Keratinocyte (primary cell): Measurements from ENCODE around the gene ZPBP. TPM values are rescaled to one million over a fixed set of nuclear protein-coding genes. Genes with fewer than 3 reads are reported as not detected.

Source experiments
- DNase-seq: peaks from one replicate; pipeline ENCODE4 v3.0.0-alpha.2; 2011; ENCODE audit warnings: low read depth, missing footprints, low spot score
- FAIRE-seq: peaks from 2 replicates; lab custom pipeline; 2011; peaks lifted over from hg19 to GRCh38; lab: Jason Lieb, UNC
- H2AFZ ChIP-seq: 2 replicates; pipeline ENCODE4 v1.6.0; 2012; ENCODE audit warnings: low read length, control low read depth, inconsistent platforms; ENCODE audit not compliant: control insufficient read depth
- H3K27ac ChIP-seq: 2 replicates; pipeline ENCODE4 v1.5.1; 2011; ENCODE audit warnings: low read length; ENCODE audit not compliant: control insufficient read depth, insufficient read depth
- H3K27me3 ChIP-seq: 3 replicates; pipeline ENCODE4 v1.6.0; 2011; ENCODE audit warnings: low read length; ENCODE audit not compliant: control insufficient read depth, insufficient read depth; ENCODE audit errors: extremely low read depth
- H3K36me3 ChIP-seq, 2 experiments: 2 replicates in 1 of 2; 3 replicates in 1 of 2; pipeline ENCODE4 v1.5.1; 2011; ENCODE audit warnings: low read length in 2 of 2, mild to moderate bottlenecking in 1 of 2; ENCODE audit not compliant: control insufficient read depth in 2 of 2, insufficient read depth in 2 of 2; ENCODE audit errors: extremely low read depth in 1 of 2
- H3K4me1 ChIP-seq: 3 replicates; pipeline ENCODE4 v1.5.1; 2011; ENCODE audit warnings: low read length; ENCODE audit not compliant: control insufficient read depth, insufficient read depth; ENCODE audit errors: extremely low read depth
- H3K4me2 ChIP-seq: 3 replicates; pipeline ENCODE4 v1.6.0; 2011; ENCODE audit warnings: low read depth, low read length; ENCODE audit not compliant: control insufficient read depth, insufficient read depth; ENCODE audit errors: extremely low read depth
- H3K4me3 ChIP-seq, 3 experiments: fragments of 200-600 bp in 1 of 3; sonication (generic) in 1 of 3; 2 replicates in 2 of 3; 3 replicates in 1 of 3; pipeline ENCODE4 v1.5.1; 2011 to 2016; ENCODE audit warnings: low read length in 3 of 3, mild to moderate bottlenecking in 3 of 3, control low read depth in 2 of 3, inconsistent platforms in 1 of 3, low read depth in 1 of 3, mixed read lengths in 1 of 3, mixed run types in 1 of 3, moderate library complexity in 1 of 3; ENCODE audit not compliant: control insufficient read depth in 2 of 3, insufficient read depth in 2 of 3; ENCODE audit errors: extremely low read depth in 1 of 3
- H3K79me2 ChIP-seq: 2 replicates; pipeline ENCODE4 v1.6.0; 2012; ENCODE audit warnings: low read length; ENCODE audit not compliant: control insufficient read depth, insufficient read depth
- H3K9ac ChIP-seq: 3 replicates; pipeline ENCODE4 v1.6.0; 2011; ENCODE audit warnings: low read length; ENCODE audit not compliant: control insufficient read depth, insufficient read depth; ENCODE audit errors: extremely low read depth
- H3K9me1 ChIP-seq: 3 replicates; pipeline ENCODE4 v1.6.0; 2011; ENCODE audit warnings: low read length; ENCODE audit not compliant: control insufficient read depth, insufficient read depth; ENCODE audit errors: extremely low read depth
- H3K9me3 ChIP-seq: 2 replicates; pipeline ENCODE4 v1.5.1; 2012; ENCODE audit warnings: low read depth, low read length; ENCODE audit not compliant: control insufficient read depth
- H4K20me1 ChIP-seq: 3 replicates; pipeline ENCODE4 v1.6.0; 2011; ENCODE audit warnings: low read length; ENCODE audit not compliant: control insufficient read depth, insufficient read depth; ENCODE audit errors: extremely low read depth
- EZH2 ChIP-seq: IDR thresholded peaks from one replicate; pipeline ENCODE4 v1.6.1; 2012; ENCODE audit warnings: inconsistent platforms, mild to moderate bottlenecking, low read length, moderate library complexity
- dilution Hi-C: fragments of 300-500 bp; cut with MboI; formaldehyde crosslinking; loops from one replicate; pipeline ENCODE4 v1.7.0; 2020; ENCODE audit warnings: low sequenced_read_pairs; ENCODE audit not compliant: extremely low pct_ligation_motif_present
- polyA plus RNA-seq, 5 experiments: library from polyadenylated mRNA; depleted of rRNA in 3 of 5; stranded (reverse) in 3 of 5; stranded (forward) in 1 of 5; unstranded in 1 of 5; fragments of >200 nt; gene quantifications; 1 replicate in 1 of 5; 2 replicates in 3 of 5; 3 replicates in 1 of 5; pipeline versions ENCODE4 v1.2.1 to v1.2.3, GENCODE V29; 2011 to 2012; ENCODE audit warnings: missing spikeins in 2 of 5, low read depth in 1 of 5, low replicate concordance in 1 of 5
- TF ChIP-seq, protein P1 (sequence below), 3 experiments: IDR thresholded peaks in 1 of 3; conservative IDR thresholded peaks in 1 of 3; optimal IDR thresholded peaks in 1 of 3; 2 replicates in 2 of 3; 3 replicates in 1 of 3; pipeline versions ENCODE3 to v1.5.1; 2011; ENCODE audit warnings: low read length in 3 of 3, mild to moderate bottlenecking in 3 of 3, moderate library complexity in 2 of 3, control low read depth in 1 of 3, inconsistent platforms in 1 of 3; ENCODE audit not compliant: insufficient read depth in 2 of 3; ENCODE audit errors: extremely low read depth in 1 of 3

The ZPBP gene
- polyA plus RNA-seq, 1 donor (not counting 4 experiments of a cell fraction or from before 2014, with no cell fraction given) = not detected

DNA sequence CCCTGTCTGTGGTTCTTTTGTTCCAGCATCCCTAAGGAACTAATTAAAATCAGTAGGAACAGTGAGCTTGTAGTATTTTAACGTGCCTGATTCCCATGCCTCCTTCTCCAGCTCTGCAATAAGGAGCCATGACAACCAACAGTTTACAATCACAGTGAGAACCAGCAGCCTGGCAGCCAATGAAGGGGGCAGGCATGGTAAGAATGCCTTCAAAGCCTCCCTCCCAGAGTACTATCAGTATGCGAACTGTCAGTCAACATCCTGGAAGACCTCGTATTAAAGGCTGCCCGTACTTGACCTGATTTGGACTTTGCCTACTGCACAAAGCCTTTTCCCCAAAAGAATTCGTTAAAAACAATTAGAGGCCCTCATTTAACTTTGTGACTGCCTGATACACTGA lies 7.7 kb downstream of the ZPBP start:
- Histone ChIP-seq H3K36me3 (no peaks in the 10 kb centered on the region), H3K9me1 (no peaks in the 10 kb centered on the region), H3K4me2 (no peak overlapping the region), H3K9ac (no peak overlapping the region), H3K27ac (no peak overlapping the region), H4K20me1 (no peaks in the 10 kb centered on the region), H3K9me3 (no peaks in the 10 kb centered on the region), H2AFZ (no peak overlapping the region), H3K4me3 (no peak overlapping the region), H3K79me2 (no peaks in the 10 kb centered on the region), H3K27me3 (no peaks in the 10 kb centered on the region), H3K4me1 (no peaks in the 10 kb centered on the region)
- dilution Hi-C loops = no loop called here
- no peak for DNase-seq
- TF ChIP-seq, protein P1, sequence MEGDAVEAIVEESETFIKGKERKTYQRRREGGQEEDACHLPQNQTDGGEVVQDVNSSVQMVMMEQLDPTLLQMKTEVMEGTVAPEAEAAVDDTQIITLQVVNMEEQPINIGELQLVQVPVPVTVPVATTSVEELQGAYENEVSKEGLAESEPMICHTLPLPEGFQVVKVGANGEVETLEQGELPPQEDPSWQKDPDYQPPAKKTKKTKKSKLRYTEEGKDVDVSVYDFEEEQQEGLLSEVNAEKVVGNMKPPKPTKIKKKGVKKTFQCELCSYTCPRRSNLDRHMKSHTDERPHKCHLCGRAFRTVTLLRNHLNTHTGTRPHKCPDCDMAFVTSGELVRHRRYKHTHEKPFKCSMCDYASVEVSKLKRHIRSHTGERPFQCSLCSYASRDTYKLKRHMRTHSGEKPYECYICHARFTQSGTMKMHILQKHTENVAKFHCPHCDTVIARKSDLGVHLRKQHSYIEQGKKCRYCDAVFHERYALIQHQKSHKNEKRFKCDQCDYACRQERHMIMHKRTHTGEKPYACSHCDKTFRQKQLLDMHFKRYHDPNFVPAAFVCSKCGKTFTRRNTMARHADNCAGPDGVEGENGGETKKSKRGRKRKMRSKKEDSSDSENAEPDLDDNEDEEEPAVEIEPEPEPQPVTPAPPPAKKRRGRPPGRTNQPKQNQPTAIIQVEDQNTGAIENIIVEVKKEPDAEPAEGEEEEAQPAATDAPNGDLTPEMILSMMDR (optimal IDR thresholded peaks at IDR 0.05 in 1 of 3, IDR thresholded peaks at IDR 0.05 in 1 of 3, conservative IDR thresholded peaks at IDR 0.05 in 1 of 3; ENCODE audit: extremely low read depth in 1 of 3, insufficient read depth in 2 of 3, low read length in 3 of 3) = no peak
- no peak for TF ChIP-seq EZH2
- no peak for FAIRE-seq

DNA sequence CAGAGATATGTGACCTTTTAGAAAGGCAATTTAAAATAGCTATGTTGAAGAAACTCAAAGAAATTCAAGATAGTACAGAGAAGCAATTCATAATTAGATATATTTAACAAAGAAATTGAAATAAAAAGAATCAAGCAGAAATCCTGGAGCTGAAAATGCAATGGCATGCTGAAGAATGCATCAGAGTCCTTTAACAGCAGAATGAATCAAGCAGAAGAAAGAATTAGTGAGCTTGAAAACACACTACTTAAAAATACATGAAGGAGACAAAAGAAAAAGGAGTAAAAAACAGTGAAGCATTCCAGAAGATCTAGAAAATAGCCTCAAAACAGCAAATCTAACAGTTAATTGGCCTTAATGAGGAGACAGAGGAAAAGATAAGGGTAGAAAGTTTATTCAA lies 20.0 kb downstream of the ZPBP start:
- FAIRE-seq = no peak
- peaks cover 10% of the 10 kb centered on the region for H3K4me1 ChIP-seq

More for the DNA sequence above, 20.0 kb downstream of the ZPBP start:
- H3K79me2 ChIP-seq = no peaks in the 10 kb centered on the region
- no peak overlapping the region for H2AFZ ChIP-seq
- TF ChIP-seq, protein P1 (optimal IDR thresholded peaks at IDR 0.05 in 1 of 3, IDR thresholded peaks at IDR 0.05 in 1 of 3, conservative IDR thresholded peaks at IDR 0.05 in 1 of 3; ENCODE audit: extremely low read depth in 1 of 3, insufficient read depth in 2 of 3, low read length in 3 of 3) = no peak
- TF ChIP-seq EZH2 = no peak
- H3K9me3 ChIP-seq = no peaks in the 10 kb centered on the region
- no peaks in the 10 kb centered on the region for H3K27me3 ChIP-seq
- no peak overlapping the region for H3K4me2 ChIP-seq
- no peak overlapping the region for H3K27ac ChIP-seq
- H4K20me1 ChIP-seq = no peaks in the 10 kb centered on the region
- H3K9me1 ChIP-seq = no peaks in the 10 kb centered on the region
- no peaks in the 10 kb centered on the region for H3K36me3 ChIP-seq
- no peak overlapping the region for H3K9ac ChIP-seq
- dilution Hi-C loops = no loop called here
- no peak for DNase-seq
- no peak overlapping the region for H3K4me3 ChIP-seq
